Activated CD4-positive, alpha-beta memory T cell treated with anti-CD3 and anti-CD28 coated beads, Interleukin-2, amount 10 ng/mL, durations not matched to agents 7 days and 5 days (primary cell): ENCODE data around the gene GRB10. TPM values are rescaled to one million over a fixed set of nuclear protein-coding genes. Genes with fewer than 3 reads are reported as not detected.

Experiments used
- CTCF ChIA-PET: fragments of 350-600 bp; sonication (Branson Sonifier 250); formaldehyde crosslinking; loops from one replicate; lab custom pipeline; 2021; ENCODE audit warnings: antibody characterized with exemption, inconsistent platforms; lab: Charles Lee
- POLR2A ChIA-PET: fragments of 350-600 bp; sonication (Branson Sonifier 250); formaldehyde crosslinking; loops from one replicate; lab custom pipeline; 2021; ENCODE audit warnings: antibody characterized with exemption; lab: Charles Lee
- DNase-seq: peaks from one replicate; pipeline ENCODE4 v3.0.0-alpha.2; 2020
- H3K27ac Mint-ChIP-seq: one replicate; pipeline ENCODE4 v1.8.0; 2021; ENCODE audit warnings: mild to moderate bottlenecking, mixed read lengths
- H3K27me3 Mint-ChIP-seq: one replicate; pipeline ENCODE4 v1.8.0; 2021; ENCODE audit warnings: mixed read lengths
- H3K36me3 Mint-ChIP-seq: one replicate; pipeline ENCODE4 v1.8.0; 2021; ENCODE audit warnings: low read depth, mixed read lengths
- H3K4me1 Mint-ChIP-seq: one replicate; pipeline ENCODE4 v1.8.0; 2021; ENCODE audit warnings: mixed read lengths
- H3K4me3 Mint-ChIP-seq: one replicate; pipeline ENCODE4 v1.8.0; 2021; ENCODE audit warnings: mild to moderate bottlenecking, mixed read lengths
- H3K9me3 Mint-ChIP-seq: one replicate; pipeline ENCODE4 v1.8.0; 2021; ENCODE audit warnings: mixed read lengths
- total RNA-seq, 2 experiments: library from RNA; stranded (reverse); gene quantifications; one replicate each; pipeline ENCODE4 v1.2.3, GENCODE V29; 2021

GRB10 gene
- total RNA-seq, 2 experiments from 2014 or later: 13.9 to 14.2 TPM

DNA sequence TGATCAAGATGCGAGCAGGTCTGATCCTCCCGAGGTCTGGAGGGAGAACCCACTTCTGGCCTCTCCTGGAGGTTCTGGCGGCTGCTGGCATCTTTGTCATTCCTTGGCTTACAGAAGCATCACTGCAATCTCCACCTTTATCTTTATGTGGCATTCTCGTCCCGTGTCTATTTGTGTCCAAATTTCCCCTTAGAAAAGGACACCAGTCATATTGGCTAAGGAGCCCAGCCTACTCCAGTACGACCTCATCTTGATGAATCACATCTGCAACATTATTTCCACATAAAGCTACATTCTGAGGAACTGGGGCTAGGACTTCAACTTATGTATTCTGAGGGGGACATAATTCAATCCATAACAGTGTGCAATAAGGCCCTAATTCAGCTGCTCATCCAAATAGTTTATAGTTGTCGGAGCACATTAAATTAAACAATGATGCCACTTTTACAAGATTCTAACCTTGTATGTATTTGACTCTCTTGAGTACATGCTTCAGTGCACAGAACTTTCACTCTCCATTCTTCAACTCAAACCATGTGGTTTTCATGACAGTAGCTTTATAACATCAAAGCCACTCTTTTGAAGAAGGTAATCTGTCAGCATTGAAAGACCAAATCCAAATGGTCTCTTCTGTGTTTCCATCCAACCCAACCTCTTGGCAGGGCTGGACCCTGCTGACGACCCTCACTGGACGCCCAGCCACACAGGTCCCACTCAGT is 131.3 kb downstream of the GRB10 start:
- no peaks in the 10 kb centered on the region for H3K36me3 Mint-ChIP-seq
- no peak overlapping the region for H3K27ac Mint-ChIP-seq
- ChIA-PET CTCF (interaction anchor here (1.0 kb wide), 2 partner anchors 18 to 183 kb away, joined by 3 read pairs; no protein-coding TSS in a partner anchor), POLR2A (interaction anchor here (0.7 to 1.2 kb wide), 2 partner anchors 9 kb away, joined by 3 read pairs; no protein-coding TSS in a partner anchor)
- H3K9me3 Mint-ChIP-seq: no peaks in the 10 kb centered on the region
- peaks cover 9% of the 10 kb centered on the region for H3K4me1 Mint-ChIP-seq
- H3K27me3 Mint-ChIP-seq: peaks cover 10% of the 10 kb centered on the region
- H3K4me3 Mint-ChIP-seq: no peak overlapping the region
- DNase-seq: no peak

GRCh38 chr7:50650057-50650664 is 132.5 kb downstream of the GRB10 start:
- Mint-ChIP-seq H3K4me3 (no peak overlapping the region), H3K27me3 (peaks cover 6% of the 10 kb centered on the region), H3K9me3 (no peaks in the 10 kb centered on the region), H3K4me1 (peaks cover 7% of the 10 kb centered on the region), H3K36me3 (no peaks in the 10 kb centered on the region), H3K27ac (no peak overlapping the region)
- POLR2A ChIA-PET: interaction anchor here (1.2 to 1.9 kb wide), 2 partner anchors 10 to 12 kb away, joined by 3 to 6 read pairs; no protein-coding TSS in a partner anchor
- CTCF ChIA-PET: interaction anchor here (1.0 kb wide), 2 partner anchors 17 to 511 kb away, joined by 3 read pairs; no protein-coding TSS in a partner anchor
- no peak for DNase-seq

DNA sequence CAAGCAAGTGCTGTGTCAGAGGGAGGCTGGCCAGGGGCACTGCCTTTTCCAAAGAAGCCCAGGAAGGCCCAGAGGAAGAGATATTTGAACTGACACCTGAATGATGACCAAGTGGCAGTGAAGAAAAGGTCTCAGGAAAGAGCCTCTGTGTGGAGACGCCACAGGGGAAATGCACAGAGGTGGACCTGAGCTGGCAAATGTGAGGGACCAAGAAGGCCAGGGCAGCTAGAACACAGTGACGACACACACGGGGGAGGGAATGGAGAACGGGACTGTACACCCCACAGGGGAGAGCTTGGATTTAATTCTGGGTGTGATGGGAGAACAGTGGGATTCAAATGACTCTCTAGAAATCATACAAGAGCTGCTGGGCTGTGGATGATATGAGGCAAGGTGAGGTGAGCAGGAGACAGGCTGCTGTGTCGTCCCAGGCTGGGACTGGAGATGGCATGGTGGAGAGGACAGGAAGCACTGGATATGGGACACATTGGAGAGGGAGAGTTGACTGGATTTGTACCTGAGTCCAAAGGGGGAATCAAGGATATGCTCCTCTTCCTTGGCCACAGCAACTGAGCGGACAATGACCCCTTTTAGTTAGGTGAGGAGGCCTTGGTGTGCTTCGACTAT is 133.3 kb downstream of the GRB10 start:
- no peaks in the 10 kb centered on the region for H3K9me3 Mint-ChIP-seq
- peak; percentile 11 for DNase-seq
- H3K36me3 Mint-ChIP-seq: no peaks in the 10 kb centered on the region
- POLR2A ChIA-PET: interaction anchor here (1.9 kb wide), 1 partner anchor 13 kb away, joined by 6 read pairs; no protein-coding TSS in a partner anchor
- H3K27ac Mint-ChIP-seq: no peak overlapping the region
- CTCF ChIA-PET: interaction anchor here (1.0 to 1.4 kb wide), 3 partner anchors 16 to 511 kb away, joined by 3 to 4 read pairs (median 4); no protein-coding TSS in a partner anchor
- no peak overlapping the region for H3K4me3 Mint-ChIP-seq
- H3K27me3 Mint-ChIP-seq: peaks cover 5% of the 10 kb centered on the region
- peaks cover 7% of the 10 kb centered on the region for H3K4me1 Mint-ChIP-seq

- H3K27ac Mint-ChIP-seq: no peak overlapping the region
- ChIA-PET CTCF (interaction anchor here (1.0 to 1.4 kb wide), 2 partner anchors 15 to 181 kb away, joined by 4 read pairs; no protein-coding TSS in a partner anchor), POLR2A (interaction anchor here (1.9 kb wide), 1 partner anchor 14 kb away, joined by 6 read pairs; no protein-coding TSS in a partner anchor)
- H3K27me3 Mint-ChIP-seq: peaks cover 5% of the 10 kb centered on the region
- no peaks in the 10 kb centered on the region for H3K36me3 Mint-ChIP-seq
- H3K4me1 Mint-ChIP-seq: peaks cover 7% of the 10 kb centered on the region
- no peak overlapping the region for H3K4me3 Mint-ChIP-seq
- H3K9me3 Mint-ChIP-seq: no peaks in the 10 kb centered on the region
- DNase-seq: peak; percentile 10
Measured at GRCh38 chr7:50648570-50649169, 134.0 kb downstream of the GRB10 start.

DNA sequence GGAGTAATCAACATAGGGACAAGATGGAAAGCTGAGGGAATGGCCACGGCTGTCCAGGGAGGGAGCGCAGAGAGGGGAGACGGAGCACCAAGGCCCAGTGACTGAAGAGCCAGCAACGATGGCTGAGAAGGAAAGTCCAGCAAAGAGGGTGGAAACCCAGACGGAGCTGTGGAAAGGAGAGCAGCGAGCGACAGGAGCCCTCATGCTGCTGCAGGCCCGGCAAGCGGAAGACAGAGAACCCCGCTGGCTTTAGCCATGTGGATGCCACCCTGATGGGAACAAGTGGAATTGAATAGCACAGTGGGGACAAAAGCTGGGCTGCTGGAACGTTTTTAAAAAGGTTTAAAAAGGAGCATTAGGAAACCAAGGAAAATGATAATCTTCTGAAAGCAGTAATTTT is 134.6 kb downstream of the GRB10 start:
- ChIA-PET POLR2A (no interaction called here), CTCF (no interaction called here)
- Mint-ChIP-seq H3K27me3 (peaks cover 5% of the 10 kb centered on the region), H3K27ac (no peak overlapping the region), H3K4me3 (no peak overlapping the region), H3K4me1 (peaks cover 5% of the 10 kb centered on the region), H3K36me3 (no peaks in the 10 kb centered on the region), H3K9me3 (no peaks in the 10 kb centered on the region)
- no peak for DNase-seq

DNA sequence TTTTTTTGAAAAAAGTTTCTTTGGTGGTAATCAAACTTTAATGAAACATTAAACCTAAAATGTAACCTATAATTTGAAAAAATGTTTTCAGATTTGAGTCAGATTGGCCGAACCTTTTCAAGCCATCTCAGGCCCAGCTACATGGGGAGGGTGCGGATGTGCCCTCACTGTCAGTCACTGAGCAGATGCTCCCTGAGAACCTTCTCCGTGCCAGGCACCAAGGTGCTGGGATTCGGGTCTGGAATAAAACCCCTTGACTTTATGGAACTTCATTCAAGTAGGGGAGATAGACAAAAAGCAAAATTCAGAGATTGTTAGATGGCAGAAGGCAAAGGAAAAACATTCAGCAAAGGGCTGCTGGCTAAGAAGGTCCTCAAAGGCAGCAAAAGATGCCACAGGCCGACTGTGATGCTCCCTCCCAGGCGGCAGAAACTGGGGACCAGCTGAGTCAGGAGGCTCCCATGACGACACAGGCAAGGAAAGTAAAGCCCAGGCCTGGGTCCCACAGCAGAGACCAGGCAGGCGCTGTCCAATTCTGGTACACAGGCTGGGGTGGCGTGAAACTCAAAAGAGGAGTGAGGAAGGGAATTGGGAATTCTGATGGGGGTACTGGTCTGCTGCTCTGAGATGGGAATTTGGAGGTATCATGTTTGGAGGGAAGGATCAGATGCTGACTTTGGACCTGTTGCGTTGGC is 135.3 kb downstream of the GRB10 start:
- no peaks in the 10 kb centered on the region for H3K36me3 Mint-ChIP-seq
- no peak overlapping the region for H3K4me3 Mint-ChIP-seq
- peaks cover 5% of the 10 kb centered on the region for H3K4me1 Mint-ChIP-seq
- ChIA-PET POLR2A (no interaction called here), CTCF (no interaction called here)
- DNase-seq: no peak
- H3K27ac Mint-ChIP-seq: no peak overlapping the region
- H3K9me3 Mint-ChIP-seq: no peaks in the 10 kb centered on the region
- peaks cover 5% of the 10 kb centered on the region for H3K27me3 Mint-ChIP-seq

DNA sequence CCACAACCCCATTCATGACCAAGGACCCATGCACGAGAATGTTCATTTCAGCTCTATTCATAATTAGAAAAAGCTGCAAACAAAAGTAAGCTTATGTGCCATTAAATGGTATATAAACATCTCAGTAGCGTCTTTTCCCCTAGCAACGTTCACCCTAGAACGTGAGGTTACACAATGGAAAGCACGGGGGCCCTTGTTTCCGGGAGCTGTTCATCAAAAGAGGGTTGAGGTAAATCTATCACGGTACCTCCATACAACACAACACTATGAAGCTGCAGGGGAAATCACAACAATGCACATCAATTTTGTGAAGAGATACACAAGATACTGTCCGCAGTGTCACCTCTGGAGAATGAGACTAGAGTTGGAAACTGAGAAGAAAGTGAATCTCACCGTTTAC is 136.6 kb downstream of the GRB10 start:
- H3K4me3 Mint-ChIP-seq: no peak overlapping the region
- no peak for DNase-seq
- H3K4me1 Mint-ChIP-seq: peaks cover 5% of the 10 kb centered on the region
- CTCF ChIA-PET: interaction anchor here (1.2 to 3.4 kb wide), 2 partner anchors 13 to 34 kb away, joined by 3 to 16 read pairs; no protein-coding TSS in a partner anchor
- H3K9me3 Mint-ChIP-seq: no peaks in the 10 kb centered on the region
- no peak overlapping the region for H3K27ac Mint-ChIP-seq
- H3K36me3 Mint-ChIP-seq: no peaks in the 10 kb centered on the region
- POLR2A ChIA-PET: no interaction called here
- H3K27me3 Mint-ChIP-seq: peaks cover 5% of the 10 kb centered on the region

GRCh38 chr7:50645186-50645585 is 137.5 kb downstream of the GRB10 start:
- Mint-ChIP-seq H3K4me1 (peaks cover 10% of the 10 kb centered on the region), H3K9me3 (no peaks in the 10 kb centered on the region), H3K36me3 (no peaks in the 10 kb centered on the region), H3K4me3 (no peak overlapping the region), H3K27me3 (no peaks in the 10 kb centered on the region), H3K27ac (no peak overlapping the region)
- POLR2A ChIA-PET: no interaction called here
- CTCF ChIA-PET: interaction anchor here (3.4 kb wide), 1 partner anchor 12 kb away, joined by 16 read pairs; no protein-coding TSS in a partner anchor
- no peak for DNase-seq

DNA sequence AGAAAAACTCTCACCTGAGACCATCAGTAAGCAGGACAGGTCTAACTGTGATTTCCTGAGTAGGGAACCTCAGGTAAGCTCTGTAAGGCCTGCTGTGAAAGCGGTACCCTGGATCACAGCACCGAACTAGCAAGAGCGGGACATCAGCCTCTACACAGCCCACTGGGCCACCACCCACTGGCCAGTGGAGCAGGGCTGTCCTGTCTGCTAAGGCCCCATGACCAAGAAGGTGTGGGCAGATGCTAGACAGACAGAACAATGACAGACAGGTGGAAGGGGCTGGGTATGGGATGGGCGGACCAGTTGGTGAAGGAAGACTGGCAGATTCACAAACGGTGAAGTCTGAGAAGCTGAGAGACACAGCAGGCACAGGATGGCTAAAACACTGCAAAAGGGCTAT is 138.1 kb downstream of the GRB10 start:
- CTCF ChIA-PET: interaction anchor here (3.4 kb wide), 1 partner anchor 11 kb away, joined by 16 read pairs; no protein-coding TSS in a partner anchor
- no peak overlapping the region for H3K4me3 Mint-ChIP-seq
- H3K27ac Mint-ChIP-seq: no peak overlapping the region
- DNase-seq: no peak
- H3K27me3 Mint-ChIP-seq: no peaks in the 10 kb centered on the region
- POLR2A ChIA-PET: no interaction called here
- no peaks in the 10 kb centered on the region for H3K36me3 Mint-ChIP-seq
- peaks cover 10% of the 10 kb centered on the region for H3K4me1 Mint-ChIP-seq
- H3K9me3 Mint-ChIP-seq: no peaks in the 10 kb centered on the region

GRCh38 chr7:50644114-50644513 is 138.6 kb downstream of the GRB10 start:
- ChIA-PET CTCF (interaction anchor here (3.4 kb wide), 1 partner anchor 11 kb away, joined by 16 read pairs; no protein-coding TSS in a partner anchor), POLR2A (no interaction called here)
- Mint-ChIP-seq H3K27ac (no peak overlapping the region), H3K4me3 (no peak overlapping the region), H3K27me3 (no peaks in the 10 kb centered on the region), H3K9me3 (no peaks in the 10 kb centered on the region), H3K36me3 (no peaks in the 10 kb centered on the region), H3K4me1 (peaks cover 10% of the 10 kb centered on the region)
- DNase-seq: no peak

DNA sequence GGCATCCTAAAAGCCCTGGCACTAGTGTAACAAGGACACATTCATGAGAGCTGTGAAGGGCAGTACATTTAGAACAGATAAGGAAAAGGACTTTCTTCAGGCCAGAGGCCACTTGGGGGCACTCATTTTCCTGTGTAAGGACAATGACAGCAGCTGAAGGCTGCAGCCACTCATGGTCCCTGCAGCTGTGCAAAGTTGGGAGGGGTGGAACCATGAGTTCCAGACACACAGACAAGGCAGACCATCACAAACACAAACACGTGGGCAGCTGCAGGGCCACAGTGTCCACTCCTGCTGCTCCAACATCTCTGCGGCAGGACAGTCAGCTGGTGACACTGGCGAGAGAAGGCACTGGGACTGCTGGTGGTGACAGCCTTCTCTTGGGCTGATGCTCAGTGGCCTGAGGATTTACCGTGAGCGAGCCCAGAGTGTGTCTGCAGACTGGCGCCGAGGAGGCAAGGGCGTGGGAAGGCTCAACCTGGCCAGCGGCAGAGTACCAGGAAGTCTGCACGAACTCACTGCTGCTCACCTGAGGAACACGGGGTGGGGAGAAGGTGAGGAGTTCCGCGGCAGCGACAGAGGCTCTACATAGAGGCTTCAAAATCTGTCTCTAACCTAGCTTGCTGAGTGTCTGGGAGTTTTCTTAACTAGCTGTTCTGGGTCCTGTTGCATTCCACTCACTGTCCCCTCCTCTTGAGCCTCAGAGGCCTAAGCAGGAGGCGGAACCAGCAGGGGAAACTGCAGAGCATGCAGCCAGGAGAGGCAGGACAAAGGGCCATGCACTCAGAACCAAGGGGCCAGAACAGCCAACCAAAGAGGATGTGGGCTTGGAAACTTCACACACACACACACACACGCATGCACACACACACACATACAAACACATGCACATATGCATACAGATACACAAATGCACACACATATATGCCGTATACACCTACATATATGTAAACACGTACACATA is 141.0 kb downstream of the GRB10 start:
- POLR2A ChIA-PET: no interaction called here
- Mint-ChIP-seq H3K9me3 (no peaks in the 10 kb centered on the region), H3K27ac (no peak overlapping the region), H3K27me3 (peaks cover 3% of the 10 kb centered on the region), H3K4me3 (no peak overlapping the region), H3K4me1 (peaks cover 10% of the 10 kb centered on the region), H3K36me3 (no peaks in the 10 kb centered on the region)
- CTCF ChIA-PET: interaction anchor here (1.0 to 1.8 kb wide), 2 partner anchors 22 to 173 kb away, joined by 4 read pairs; no protein-coding TSS in a partner anchor
- peak; percentile 16 for DNase-seq
